Sigmoid colon (tissue), 4 donors: ENCODE data around the gene FNTB.

Experiments
- EP300 ChIP-seq, 4 donors: sonication (generic); formaldehyde crosslinking; IDR thresholded peaks; one replicate each; pipeline ENCODE4 v1.6.1; 2017; ENCODE audit warnings: antibody characterized with exemption in 4 of 4
- POLR2A ChIP-seq, 2 donors: fragments of 450-650 bp; IDR thresholded peaks; one replicate each; pipeline ENCODE4 v1.6.1; 2016; ENCODE audit warnings: antibody characterized with exemption in 2 of 2, mild to moderate bottlenecking in 2 of 2, moderate library complexity in 2 of 2
- POLR2AphosphoS5 ChIP-seq, 4 donors: sonication (generic); formaldehyde crosslinking; IDR thresholded peaks; one replicate each; pipeline ENCODE4 v1.6.1; 2017; ENCODE audit warnings: antibody characterized with exemption in 4 of 4

GRCh38 chr14:64948612-64949210 is 38.0 kb upstream of the FNTB start:
- no peak for TF ChIP-seq POLR2A (IDR thresholded peaks at IDR 0.05)
- no peak for TF ChIP-seq POLR2AphosphoS5 (IDR thresholded peaks at IDR 0.05)
- TF ChIP-seq EP300 (IDR thresholded peaks at IDR 0.05) = no peak
